COR-L47 (cell line): ENCODE results near the gene CETN2.
A peak's percentile ranks its signal among the peaks of the same experiment; 100 is the strongest.
"Not testable (repeated sequence)": the region's sequence is repeated elsewhere in the genome, so short reads cannot be mapped to it uniquely, and the experiment has no call there.

Experiments used
- DNase-seq: peaks from one replicate; lab custom pipeline; 2025; lab: John Stamatoyannopoulos, UW

Gene CETN2

DNA sequence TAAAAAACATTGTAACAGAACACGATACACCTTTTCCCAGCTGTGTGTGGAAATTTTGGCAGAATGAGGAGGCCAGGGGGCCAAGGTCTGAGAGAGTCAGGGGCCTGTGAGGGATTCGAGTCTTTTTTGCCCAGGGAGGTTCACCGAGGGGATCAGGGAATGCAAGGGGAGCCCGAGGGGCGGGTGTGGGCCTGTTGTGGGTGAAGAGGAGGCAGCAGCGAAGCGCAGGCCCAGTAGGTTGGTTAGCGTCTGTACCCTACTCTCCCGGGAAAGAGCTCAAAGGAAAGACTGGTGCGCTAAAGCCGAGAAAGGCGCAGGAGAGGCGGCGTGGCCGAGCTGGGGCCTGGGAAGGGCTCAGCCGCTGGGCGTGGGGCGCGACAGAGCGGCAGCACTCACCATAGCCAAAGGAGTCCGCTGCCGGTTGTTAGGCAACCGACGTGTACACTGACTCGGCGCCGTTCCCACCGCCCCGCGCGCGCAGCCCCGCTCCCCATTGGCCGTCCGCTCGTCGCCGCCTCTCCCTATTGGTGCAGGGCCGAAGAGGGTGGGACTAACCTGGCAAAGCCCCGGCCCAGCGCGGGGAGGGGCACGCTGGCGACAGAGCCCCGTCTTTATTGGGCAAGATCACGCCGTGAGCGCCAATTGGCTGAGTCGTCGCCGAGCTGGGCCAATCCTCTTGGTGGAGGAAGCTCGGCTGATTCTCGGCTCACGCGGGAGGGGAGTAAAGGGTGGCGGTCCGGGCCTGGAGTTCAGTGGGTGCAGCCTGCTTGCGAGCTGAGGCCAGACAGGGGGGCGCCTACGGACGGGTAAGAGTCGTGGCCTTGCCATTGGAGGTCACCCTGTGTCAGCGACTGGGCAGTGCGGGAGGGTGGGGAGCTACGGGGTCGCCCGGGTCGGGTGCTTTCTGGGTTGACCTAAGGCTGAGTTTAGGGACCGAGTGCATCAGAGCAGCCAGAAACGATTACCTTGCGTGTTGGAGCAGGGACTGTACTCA is at the start of gene CETN2, which contains the start of gene NSDHL:
Gene CETN2 (minus strand): TSS at position 446 of the 994 bp plus-strand sequence. CDS start 47 bp downstream, at position 399.
Gene NSDHL (plus strand): TSS at position 752 of the 994 bp plus-strand sequence. CDS start 15,262 bp downstream, outside the sequence.
- peak; percentile 91 for DNase-seq

DNA sequence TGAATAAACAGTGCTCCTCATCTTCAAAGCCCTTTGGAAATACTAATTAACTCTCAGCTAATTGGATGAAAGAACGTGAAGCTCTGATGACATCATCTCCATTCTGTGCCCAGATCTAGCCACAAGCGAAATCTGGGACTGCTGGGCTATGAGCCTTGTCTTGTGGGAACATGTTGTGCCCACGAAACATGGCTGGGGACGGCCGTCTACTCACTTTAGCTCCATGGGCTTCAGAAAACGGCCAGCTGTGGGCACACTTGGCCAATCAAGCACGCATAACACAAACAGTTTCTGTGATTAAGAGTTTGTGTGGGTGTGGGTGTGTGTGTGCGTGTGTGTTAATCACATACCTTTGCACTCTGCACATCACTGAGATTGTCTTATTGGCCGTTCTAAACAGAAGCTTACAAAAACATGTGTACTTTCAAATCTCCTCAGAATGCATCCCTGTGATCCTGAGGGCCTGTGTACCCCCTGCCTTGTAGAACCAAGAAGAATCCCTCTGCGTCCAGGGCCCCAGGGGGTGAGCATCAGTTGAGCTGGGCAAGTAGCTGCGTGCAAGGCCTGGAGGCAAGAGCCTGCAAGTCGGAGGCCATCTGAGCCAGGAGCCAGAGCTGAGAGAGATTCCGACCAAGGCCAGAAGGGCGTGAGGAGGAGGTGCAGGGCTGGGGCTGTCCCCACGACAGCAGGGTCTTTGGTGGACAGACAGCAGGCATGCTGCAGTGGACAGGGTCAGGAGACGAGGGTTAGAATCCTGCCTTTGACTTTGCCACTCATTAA is 48.6 kb upstream of the CETN2 start:
- DNase-seq: no peak

DNA sequence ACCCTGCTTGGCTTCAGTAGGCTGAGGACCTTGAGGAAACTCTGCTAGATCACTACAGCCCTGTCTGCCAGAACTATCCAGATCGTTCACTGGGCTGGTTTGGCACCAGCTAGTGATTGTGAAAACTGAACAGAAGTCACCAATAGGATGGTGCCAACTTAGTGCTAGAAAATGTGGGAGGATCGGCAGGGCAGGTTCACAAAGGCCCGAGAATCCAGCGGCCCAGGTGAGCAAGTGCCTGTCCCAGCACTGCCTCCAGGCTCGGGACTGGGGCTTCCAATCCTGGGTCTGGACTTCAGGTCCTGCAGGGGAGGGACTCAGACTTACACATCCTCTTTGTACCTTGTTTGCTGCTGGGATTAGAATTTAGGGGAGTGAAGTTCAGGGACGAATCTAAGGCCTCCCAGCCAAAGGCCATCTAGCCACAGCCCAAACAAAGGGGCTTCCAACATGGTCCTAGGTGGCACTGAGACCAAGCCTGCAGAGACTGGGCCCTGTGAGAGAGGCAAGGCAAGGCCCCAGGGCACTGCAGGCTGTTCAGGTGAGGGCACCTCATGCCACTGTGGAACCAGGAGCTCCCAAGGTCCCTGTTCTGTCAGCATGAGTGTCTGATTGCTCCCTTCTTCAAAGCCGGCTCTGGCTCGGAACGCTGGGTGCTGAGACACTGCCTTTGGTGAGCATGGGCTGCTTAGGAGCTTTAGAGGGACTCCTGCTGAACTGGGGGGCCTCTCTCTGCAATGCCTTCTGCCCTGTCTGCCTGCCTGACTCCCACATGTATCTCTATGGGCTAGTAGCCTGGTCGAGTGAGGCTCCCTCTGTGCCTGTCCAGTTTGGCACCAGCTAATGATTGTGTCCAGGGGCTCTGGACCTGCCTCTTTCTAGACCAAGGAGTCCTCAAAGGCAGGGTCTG is 46.6 kb upstream of the CETN2 start:
- DNase-seq: no peak

DNA sequence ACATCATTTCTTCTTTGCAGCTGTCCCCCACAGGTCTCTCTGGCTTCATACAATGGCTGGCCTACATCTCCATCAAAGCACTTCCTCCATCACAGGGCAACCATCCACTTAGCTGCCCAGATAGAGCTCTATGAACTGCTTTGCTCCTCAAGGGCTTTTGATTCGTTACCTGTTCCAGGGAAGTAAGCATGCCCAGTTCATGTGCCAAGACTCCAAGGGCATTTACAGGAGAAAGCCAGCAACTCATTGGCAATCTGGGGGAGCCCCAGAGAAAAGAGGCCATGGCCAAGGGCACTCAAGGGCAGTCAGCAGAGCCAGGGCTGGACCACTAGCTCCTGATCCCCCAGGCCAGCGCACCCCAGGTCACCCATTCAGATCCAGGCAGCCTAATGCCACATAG is 42.8 kb upstream of the CETN2 start:
- no peak for DNase-seq

DNA sequence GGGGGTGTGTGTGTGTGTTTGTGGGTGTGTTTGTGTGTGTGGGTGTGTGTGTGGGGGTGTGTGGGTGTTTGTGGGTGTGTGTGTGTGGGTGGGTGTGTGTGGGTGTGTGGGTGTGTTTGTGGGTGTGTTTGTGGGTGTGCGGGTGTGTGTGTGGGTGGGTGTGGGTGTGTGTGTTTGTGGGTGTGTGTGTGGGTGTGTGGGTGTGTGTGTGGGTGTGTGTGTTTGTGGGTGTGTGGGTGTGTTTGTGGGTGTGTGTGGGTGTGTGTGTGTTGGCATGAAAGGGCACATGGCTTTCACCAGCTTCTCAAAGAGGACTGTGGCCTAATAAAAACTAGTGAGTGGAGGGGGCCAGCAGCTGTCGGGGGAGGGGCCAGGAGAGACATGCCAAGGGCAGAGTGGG is 42.0 kb upstream of the CETN2 start:
- DNase-seq: no peak

DNA sequence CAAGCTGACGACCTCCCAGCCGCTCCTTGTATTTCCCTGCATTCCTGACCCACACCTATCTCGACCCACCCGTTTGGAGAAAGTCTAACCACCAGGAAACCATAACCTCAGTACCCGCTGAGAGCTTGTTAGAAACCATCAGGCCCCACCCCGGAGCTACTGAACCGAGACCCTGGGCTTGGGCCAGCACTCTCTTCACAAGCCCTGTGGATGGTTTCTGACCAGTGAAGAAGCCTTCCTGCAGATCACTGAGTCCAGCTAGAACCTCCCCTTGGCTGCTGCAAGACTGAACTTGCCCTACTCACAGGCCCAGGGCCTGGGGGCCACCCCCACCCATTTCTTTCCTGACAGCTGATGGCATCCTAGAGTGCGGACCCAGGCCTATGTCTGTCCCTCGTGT is 40.7 kb upstream of the CETN2 start:
- no peak for DNase-seq

DNA sequence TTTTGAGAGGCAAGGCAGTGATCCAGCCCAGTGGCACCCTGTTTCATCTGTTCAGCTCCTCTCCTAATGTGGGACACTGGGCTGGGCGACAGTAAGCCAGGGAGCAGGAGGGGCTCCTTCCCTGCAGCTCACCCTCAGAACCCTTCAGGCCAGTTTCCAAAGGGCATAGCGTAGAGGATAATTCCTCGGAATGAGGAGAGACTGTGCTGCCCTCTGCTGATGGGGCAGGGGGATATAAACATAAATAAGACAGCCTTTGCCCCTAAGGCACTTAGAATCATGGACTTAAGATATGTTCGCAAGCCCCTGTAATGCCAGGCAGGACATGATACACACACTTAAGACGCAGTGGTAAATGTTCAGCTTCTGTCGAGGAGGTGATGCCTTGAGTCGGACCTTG is 39.4 kb upstream of the CETN2 start:
- DNase-seq: no peak

DNA sequence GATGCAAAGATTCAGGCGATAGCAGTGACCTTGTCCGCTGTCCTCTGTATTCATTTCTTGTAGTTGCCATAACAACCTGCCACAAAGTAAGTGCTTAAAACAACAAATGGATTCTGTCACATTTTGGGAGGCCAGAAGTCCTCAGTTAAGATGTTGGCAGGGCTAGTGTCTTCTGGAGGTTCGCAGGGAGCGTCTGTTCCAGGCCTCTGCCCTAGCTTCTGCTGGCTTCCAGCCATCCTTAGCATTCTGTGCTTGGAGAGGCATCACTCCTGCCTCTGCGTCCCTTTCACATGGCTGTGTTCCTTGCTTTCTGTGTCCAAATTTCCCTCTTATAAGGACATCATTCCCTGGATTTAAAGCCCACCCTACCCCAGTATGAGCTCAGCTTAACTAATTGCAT is 35.8 kb upstream of the CETN2 start:
- no peak for DNase-seq

DNA sequence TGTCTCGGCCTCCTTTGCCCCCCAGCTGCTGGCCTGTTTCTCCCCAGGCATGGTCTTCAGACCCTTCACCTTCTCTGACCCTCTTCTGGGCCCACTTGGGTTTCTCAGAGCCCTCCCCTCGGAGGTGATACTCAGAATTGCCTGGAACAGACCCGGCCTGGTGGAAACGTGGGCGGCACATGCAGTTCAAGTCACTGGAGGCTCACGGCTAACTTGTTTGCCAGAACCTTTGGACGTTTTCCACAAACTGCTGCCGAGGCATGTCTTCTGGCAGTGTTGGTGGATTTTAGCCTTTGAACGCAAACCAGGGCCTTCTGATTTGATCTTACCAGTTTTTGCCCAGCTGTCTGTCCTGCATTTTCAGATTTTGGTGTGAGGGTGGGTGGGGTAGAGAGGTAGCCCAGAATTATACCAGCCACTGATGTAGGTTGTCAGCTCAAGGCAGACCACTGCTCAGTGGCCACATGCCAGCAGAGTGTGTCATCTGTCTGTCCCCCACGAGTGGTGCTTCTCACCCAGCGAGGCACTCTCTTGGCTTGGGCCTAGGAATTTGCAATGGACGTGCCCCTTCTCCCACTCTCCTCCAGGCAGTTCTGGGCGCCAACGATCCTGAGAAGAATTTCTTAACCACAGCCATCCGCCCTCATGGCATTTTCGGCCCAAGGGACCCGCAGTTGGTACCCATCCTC is 34.8 kb upstream of the CETN2 start:
- no peak for DNase-seq

DNA sequence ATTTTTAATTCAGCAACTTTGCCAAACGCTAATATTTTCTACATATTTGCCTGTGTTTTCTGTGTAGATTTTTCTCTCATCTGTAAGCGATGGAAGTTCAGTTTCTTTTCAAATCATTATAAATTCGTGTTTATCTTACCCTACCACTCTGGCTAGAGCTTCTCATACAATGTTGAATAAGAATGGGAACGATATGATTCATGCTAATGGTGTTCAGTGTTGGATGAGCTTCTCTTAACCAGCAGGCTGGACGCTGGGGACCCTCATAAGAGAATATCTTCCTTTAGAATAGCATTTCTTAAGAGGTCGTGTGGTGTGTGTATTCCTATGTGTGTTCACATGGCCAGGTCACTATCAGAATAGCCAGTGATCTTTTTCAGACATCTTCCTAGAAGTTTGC is 31.3 kb upstream of the CETN2 start:
- no peak for DNase-seq

DNA sequence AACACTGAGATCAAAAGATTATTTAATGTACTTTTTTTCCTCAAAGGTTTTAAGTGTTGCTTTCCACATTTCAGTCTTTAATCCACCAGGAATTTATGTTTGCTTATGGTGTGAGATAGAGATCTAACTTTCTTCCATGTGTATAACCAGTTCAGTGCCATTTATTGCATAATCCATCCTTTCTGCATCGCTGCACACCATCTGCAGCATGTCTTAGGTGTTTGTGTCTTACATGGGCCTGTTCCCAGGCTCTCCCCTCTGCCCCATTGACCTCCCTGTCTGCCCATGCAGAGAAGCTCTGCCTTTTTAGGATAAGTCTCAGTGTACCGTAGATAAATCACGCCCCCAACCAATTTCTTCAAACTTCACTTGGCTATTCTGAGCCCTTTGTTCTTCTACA is 30.6 kb upstream of the CETN2 start:
- no peak for DNase-seq

DNA sequence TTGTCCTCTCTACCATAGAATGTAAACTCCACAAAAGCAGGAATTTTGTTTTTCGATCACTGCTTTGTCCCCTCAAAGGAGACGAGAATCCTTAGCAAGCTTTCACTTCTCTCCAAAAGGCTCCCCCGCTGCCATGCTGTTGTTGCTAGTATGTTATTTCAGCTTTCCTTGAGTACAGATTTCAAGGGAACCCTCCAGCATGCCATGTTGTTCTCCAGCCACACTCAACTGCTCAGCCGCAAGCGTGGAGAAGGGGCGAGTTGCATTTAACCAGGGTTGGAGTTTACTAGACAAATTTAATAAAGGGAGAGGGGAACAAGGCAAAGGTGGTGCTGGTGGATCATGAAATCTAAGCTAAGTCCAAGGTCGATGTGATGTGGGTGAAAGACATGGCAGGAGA is 23.4 kb upstream of the CETN2 start:
- no peak for DNase-seq

DNA sequence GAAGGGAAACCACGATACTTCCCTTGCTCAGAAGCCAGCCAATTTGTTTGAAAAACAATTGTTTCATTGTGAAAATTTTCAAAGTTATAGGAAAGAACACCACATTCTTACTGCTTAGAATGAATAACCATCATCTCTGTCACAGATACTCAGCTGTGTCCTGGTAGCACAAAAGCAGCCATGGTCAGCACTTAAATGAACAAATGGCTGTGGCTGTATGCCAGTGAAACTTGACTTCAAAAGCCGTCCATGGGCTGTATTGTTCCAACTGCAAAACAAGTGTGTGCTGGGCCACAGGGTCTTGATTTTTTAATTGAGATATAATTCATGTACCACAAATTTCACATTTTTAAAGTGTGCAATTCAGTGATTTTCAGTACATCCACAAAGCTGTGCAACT is 19.9 kb upstream of the CETN2 start:
- no peak for DNase-seq

DNA sequence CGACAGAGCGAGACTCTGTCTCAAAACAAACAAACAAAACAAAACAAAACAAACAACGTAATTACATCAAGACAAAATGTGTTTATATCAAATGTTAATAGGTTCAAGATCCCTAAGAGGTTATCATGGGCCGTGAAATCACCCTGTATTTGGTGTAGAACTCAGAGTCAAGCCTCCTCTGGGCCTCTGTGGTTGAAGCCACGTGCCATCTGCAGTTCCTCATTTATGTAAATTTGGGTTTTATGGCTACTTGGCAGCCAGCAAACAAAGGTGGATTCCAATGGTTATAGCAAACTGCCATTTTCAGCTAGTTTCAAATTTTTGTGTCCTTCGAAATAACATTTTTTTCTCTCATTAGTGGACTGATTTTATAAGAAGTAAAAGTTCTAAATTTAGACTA is 16.7 kb upstream of the CETN2 start:
- no peak for DNase-seq

DNA sequence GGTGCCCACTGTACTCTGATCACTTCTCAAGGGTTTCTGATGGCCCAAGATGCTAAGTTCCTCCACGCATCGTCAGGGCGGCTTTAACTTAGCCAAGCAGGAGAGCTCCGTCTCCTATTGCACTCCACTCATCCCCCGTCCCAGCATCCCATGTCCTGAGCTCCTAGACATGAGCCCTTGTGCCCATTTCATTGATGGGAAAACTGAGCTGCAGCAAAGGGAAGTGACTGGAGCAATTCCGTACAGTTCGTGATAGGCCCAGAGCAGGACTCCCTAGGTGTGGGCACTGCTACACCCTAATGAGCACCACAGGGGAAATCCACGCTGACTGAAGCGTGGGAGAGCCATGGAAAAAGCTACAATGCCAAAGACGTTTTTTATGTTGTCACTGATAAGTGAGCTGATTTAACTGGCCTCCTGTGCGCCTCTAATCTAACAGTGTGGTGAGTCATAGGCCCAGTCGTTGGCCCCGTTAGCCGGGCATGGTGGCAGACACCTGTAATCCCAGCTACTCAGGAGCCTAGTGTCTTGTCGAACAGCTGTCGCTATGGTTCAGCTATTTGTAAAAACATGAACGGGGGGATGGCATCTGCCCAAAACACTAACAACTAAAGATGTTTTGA is 15.2 kb upstream of the CETN2 start:
- DNase-seq: no peak

DNA sequence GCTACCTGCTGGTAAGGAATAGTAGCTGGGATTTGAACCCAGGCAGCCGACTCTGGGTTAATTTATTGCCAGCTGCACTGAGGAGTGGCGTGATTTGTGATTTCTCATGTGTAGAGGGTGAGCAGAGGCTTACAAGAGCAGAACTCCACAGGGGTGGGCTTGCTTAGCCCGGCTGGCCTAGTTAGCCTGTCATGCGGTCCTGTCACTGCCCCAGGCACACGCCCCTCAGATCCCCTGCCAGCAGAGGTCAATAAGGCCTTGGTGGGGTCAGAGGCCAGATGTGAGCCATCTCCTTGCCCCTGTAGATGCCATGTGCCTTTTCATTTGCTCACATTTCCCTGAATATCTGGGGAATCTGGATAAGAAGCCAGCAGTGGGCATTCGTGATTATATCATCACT is 13.7 kb upstream of the CETN2 start:
- no peak for DNase-seq

DNA sequence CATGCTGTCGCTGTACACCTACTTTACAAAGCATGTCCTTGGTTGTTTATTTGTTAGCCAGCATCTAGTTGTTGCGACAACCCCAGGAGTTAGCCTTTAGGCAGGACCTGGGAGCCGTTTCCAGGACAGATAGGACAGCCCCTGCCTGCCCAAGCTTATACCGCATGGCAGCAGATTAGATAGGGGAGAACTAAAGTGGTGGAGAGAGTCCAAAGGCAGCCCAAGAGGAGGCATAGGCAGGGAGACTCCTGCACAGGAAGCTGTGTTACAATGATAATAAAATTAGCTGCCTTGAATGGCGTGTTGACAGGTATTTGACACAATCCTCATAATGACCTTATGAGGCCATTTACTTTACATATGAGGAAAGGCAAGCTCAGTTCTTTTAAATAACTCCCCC is 13.3 kb upstream of the CETN2 start:
- DNase-seq: no peak

DNA sequence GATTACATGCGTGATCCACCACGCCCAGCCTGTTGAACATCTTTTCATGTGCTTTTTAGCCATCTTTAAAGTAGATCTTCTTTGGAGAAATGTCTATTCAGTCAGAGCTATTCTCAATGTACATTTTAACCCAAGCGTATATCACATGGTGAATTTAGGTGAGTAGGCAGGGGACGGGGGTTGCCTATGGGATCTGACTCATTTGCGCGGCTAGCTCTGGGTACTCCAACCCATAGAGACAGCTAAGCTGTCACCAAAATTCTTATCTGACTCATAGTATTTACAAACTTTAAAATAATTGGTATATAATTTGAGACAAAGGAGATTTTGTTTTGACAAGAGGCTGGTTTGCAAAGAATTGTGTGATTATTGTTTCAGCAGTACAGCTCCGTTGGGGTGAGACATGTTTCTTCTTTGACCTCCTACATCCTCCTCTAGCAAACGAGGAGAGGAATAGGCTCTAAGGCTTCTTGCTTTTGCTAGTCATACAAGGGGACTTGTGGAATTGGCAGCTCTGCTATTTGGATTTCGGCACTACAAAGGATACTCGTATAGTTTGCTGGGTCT is 12.3 kb upstream of the CETN2 start:
- no peak for DNase-seq

DNA sequence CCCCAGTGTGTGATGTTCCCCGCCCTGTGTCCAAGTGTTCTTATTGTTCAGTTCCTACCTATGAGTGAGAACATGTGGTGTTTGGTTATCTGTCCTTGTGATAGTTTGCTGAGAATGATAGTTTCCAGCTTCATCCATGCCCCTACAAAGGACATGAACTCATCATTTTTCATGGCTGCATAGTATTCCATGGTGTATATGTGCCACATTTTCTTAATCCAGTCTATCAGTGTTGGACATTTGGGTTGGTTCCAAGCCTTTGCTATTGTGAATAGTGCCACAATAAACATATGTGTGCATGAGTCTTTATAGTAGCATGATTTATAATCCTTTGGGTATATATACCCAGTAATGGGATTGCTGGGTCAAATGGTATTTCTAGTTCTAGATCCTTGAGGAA is 4.9 kb upstream of the CETN2 start:
- not testable (repeated sequence) for DNase-seq

DNA sequence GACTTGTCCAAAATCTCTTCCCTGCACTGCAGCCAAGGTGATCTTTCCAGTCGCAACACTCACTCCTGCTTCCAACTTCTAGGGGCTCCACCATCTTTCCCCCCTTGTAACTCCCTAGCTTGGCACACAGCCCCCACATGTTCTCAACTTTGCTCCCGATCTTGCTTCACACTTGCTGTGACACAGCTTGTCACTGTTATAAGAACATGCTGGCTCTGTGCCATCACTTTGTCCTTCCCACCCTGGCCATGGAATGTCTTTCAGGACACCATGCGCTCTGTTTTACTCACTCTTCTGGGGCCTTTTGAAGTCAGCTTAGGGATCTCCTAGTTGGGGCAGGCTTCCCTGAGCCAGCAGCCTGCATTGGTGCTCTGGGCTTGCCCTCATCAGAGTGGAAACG is 2.8 kb upstream of the CETN2 start:
- DNase-seq: no peak

DNA sequence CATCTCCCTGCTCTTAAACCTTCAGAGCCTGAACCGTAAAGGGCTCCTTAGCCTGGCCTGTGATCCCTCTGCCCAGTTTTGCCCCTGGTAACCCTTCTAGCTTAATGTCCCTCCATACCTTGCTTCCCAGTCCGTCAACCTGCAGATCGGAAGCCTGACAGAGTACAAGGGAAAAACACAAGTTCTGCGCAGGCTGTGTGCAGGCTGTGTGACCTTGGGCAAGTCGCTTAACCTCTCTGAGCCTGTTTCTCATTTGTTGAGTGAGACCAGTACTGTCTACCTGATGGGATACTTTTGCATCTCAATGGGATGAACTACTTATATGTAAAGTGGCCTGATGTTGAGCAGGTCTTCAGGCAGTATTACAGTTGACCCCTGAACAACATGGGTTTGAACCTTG is 2.0 kb upstream of the CETN2 start:
- no peak for DNase-seq
